Measurements from ENCODE around the gene CSRNP3.

The CSRNP3 gene

DNA sequence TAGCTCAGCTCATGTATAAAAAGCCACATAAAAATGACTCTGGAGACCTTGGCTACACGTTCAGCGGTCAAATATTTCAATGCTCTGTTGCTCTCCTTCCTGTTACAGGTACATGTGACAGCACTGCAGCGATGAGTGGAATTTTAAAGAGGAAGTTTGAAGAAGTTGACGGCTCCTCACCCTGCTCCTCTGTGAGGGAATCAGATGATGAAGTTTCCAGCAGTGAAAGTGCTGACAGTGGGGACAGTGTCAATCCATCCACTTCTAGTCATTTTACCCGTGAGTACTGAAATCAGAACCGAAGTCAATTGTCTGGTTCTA, 125.4 kb downstream of the CSRNP3 start:
- no peak overlapping the region for H3K4me3 ChIP-seq (ENCODE audit: low read depth, low read length)
- in situ Hi-C loops (cut with HindIII; ENCODE audit: low sequenced_read_pairs) = no loop called here
- DNase-seq (ENCODE audit: low read depth, low spot score) = no peak
- TF ChIP-seq CTCF (IDR thresholded peaks at IDR 0.05; ENCODE audit: low read depth, low read length) = no peak

DNA sequence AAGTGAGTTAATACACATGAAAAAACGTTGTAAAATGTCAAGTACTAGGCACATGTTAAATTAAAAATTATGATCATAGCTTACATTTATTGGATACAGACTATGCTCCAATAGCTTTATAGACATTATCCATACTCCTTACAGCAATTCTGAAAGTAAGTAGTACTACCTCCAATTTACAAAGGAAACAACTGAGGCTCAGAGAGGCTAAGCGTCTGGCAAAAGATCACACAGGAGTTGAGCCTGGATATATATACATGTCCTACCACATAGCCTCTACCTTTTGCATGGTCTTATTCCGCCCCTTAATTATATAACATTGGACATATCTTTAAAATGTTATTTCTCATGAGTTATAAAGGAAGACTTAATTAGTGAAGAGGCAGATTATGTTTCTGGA, 127.3 kb downstream of the CSRNP3 start:
- H3K4me3 ChIP-seq (ENCODE audit: low read depth, low read length) = no peak overlapping the region
- in situ Hi-C loops (cut with HindIII; ENCODE audit: low sequenced_read_pairs) = no loop called here
- TF ChIP-seq CTCF (IDR thresholded peaks at IDR 0.05; ENCODE audit: low read depth, low read length) = no peak
- no peak for DNase-seq (ENCODE audit: low read depth, low spot score)

DNA sequence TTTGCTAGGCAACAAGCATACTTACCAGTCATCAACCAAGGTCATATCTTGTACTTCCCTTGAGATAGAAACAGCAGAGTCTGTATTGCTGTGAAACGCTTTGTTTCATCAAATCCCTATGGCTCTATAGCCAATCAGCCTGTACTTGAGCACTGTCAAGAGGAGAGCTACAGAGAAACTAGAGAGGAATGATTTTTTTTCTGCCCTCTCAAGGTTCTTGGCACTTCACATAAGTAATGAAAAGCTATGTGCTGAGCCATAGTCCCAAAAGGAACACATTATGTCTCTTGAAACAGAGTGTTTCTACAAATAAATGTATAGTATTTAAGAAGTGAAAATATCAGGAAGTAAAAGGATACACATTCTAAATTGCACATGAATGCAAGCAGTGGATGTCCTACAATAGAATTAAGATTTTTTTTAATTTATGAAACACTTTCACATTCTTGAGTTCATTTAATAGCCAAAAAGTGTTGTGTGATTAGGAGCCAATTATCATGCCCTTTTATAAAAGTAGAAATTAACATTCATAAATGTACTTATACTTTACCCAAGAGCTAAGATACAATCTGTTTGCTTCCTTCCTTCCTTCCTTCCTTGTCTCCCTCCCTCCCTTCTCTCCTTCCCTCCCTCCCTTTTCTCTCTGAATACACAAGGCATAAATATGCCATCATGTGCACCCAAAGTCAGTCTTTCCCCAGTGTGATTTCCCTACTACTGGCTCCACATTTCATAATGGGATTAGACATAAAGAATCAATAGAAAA, 131.8 kb downstream of the CSRNP3 start:
- in situ Hi-C loops (cut with HindIII; ENCODE audit: low sequenced_read_pairs) = no loop called here
- DNase-seq (ENCODE audit: low read depth, low spot score) = no peak
- no peak for TF ChIP-seq CTCF (IDR thresholded peaks at IDR 0.05; ENCODE audit: low read depth, low read length)
- H3K4me3 ChIP-seq (ENCODE audit: low read depth, low read length) = no peak overlapping the region

- peak; percentile 36 for DNase-seq (ENCODE audit: low read depth, low spot score)
- in situ Hi-C loops (cut with HindIII; ENCODE audit: low sequenced_read_pairs) = no loop called here
- no peak overlapping the region for H3K4me3 ChIP-seq (ENCODE audit: low read depth, low read length)
- TF ChIP-seq CTCF (IDR thresholded peaks at IDR 0.05; ENCODE audit: low read depth, low read length) = no peak
Observed at GRCh38 chr2:165601928-165602521, 132.5 kb downstream of the CSRNP3 start.

DNA sequence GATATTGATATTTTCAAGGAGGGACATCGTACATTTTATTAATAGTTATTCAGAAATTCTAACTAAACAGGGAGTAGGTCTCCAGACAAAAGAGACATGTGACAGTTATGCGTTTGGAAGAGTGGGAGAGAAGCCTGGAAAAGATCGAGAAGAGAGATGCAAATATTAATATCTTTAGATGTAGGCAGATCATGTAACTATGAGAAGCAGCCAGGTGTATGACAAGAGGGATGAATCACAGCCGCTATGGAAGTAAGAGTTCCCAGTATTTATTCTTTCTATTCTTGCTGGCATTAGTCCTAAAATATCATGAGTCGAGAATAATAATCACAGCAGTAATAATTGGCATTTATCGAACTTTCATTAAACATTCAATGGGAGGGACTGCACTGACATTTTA, 140.2 kb downstream of the CSRNP3 start:
- in situ Hi-C loops (cut with HindIII; ENCODE audit: low sequenced_read_pairs) = no loop called here
- H3K4me3 ChIP-seq (ENCODE audit: low read depth, low read length) = no peak overlapping the region
- no peak for TF ChIP-seq CTCF (IDR thresholded peaks at IDR 0.05; ENCODE audit: low read depth, low read length)
- DNase-seq (ENCODE audit: low read depth, low spot score) = no peak

GRCh38 chr2:165610591-165611029, 141.1 kb downstream of the CSRNP3 start:
- DNase-seq (ENCODE audit: low read depth, low spot score) = no peak
- no peak overlapping the region for H3K4me3 ChIP-seq (ENCODE audit: low read depth, low read length)
- in situ Hi-C loops (cut with HindIII; ENCODE audit: low sequenced_read_pairs) = no loop called here
- no peak for TF ChIP-seq CTCF (IDR thresholded peaks at IDR 0.05; ENCODE audit: low read depth, low read length)

Measured in astrocyte of the spinal cord (primary cell).